Measurements from ENCODE around the gene INO80C.

DNA sequence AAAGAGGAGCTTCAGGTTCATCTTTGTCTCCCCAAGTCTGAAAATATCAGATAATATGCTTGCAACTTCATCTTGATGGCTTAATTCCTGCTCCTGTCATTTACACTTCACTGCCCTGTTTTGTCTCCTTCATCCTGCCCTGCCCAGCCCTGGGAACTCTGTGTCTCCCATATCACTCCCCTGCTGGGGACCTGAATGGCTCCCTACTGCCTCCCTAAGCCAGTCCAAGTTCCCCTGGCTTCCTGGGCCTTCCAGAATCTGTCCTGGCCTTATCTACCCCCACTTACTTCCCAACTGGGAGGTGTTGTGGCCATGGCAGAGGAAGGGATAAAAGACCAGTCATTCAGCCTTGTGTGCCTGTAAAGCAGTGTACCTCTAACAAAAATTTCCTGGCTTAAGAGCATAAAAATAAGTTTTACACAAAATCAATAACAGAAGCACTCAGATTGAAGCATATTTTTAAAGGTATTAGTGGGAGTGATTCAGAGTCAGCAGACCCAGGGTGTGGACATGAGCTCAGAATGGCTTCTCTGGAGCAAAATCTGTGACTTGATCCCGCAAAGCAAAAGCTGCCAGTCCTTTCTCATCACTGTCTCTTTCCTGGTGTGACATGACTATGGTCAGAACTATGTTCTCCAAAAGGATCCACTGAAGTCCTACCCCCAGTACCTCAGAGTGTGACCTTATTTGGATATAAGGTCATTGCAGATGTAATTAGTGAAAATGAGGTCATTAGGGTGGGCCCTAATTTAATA lies 59.1 kb downstream of the INO80C start:
- no peak for TF ChIP-seq POLR2A (IDR thresholded peaks at IDR 0.05; ENCODE audit: low read length)
- TF ChIP-seq GATA1 (IDR thresholded peaks at IDR 0.05; ENCODE audit: low read depth, low read length): no peak
